ENCODE results near the gene CNTN1. TPM values are rescaled to one million over a fixed set of nuclear protein-coding genes. Genes with fewer than 3 reads are reported as not detected.

The CNTN1 gene
- total and polyA plus RNA-seq, 10 of the 15 experiments (the other 5 are each of a cell fraction or from before 2014, with no cell fraction given): 0.06 to 0.14 TPM; not detected in 8

GRCh38 chr12:40802656-40803055 is 110.4 kb downstream of the CNTN1 start (continued):
- TF ChIP-seq FOS (IDR thresholded peaks at IDR 0.05; ENCODE audit: borderline replicate concordance, extremely low read depth, insufficient read length): no peak

GRCh38 chr12:40819436-40820108 is 127.3 kb downstream of the CNTN1 start:
- H3K9me3 ChIP-seq (replicated peaks; ENCODE audit: control insufficient read depth, insufficient read depth, low read length): no peaks in the 10 kb centered on the region
- DNase-seq (ENCODE audit: low read depth, low spot score): no peak
- 32% methylated on average over 12 of the region's 12 CpGs for WGBS (ENCODE audit: insufficient coverage, insufficient replicate concordance, low lambda C conversion rate, missing lambda C conversion rate)
- H3K9ac ChIP-seq (ENCODE audit: control insufficient read depth, insufficient read depth, low read length): no peak overlapping the region
- H3K36me3 ChIP-seq (ENCODE audit: control insufficient read depth in 2 of 2, insufficient read depth in 2 of 2, low read length in 1 of 2): no peaks in the 10 kb centered on the region
- ChIA-PET SMC1A (ENCODE audit: uncharacterized antibody, unreplicated experiment) (no interaction called here), RAD21 (ENCODE audit: unreplicated experiment) (no interaction called here), CTCF (no interaction called here), POLR2A (no interaction called here)
- no peaks in the 10 kb centered on the region for H3K79me2 ChIP-seq (ENCODE audit: control insufficient read depth, insufficient read depth, low read length)
- intact Hi-C loops (cut with micrococcal nuclease; ENCODE audit: unreplicated experiment): no loop called here
- H3K4me3 ChIP-seq: no peak overlapping the region
- in situ Hi-C loops (cut with MboI): no loop called here
- no peak overlapping the region for H2AFZ ChIP-seq (ENCODE audit: control insufficient read depth, low read depth, low read length)
- no peaks in the 10 kb centered on the region for H4K20me1 ChIP-seq (ENCODE audit: control insufficient read depth, insufficient read depth)
- no peak overlapping the region for H3K27ac ChIP-seq (ENCODE audit: control insufficient read depth, insufficient read depth)
- BruUV-seq (replicated peaks): no TSS peak
- H3K27me3 ChIP-seq (replicated peaks in 1 of 2; ENCODE audit: control insufficient read depth in 2 of 2, insufficient read depth in 2 of 2, low read length in 1 of 2): no peaks in the 10 kb centered on the region
- no peak for ATAC-seq
- H3K4me2 ChIP-seq (ENCODE audit: control insufficient read depth, insufficient read depth): no peak overlapping the region
- no peak for FAIRE-seq
- H3K4me1 ChIP-seq (ENCODE audit: control insufficient read depth, insufficient read depth, low read length): no peaks in the 10 kb centered on the region
- TF ChIP-seq REST (IDR thresholded peaks at IDR 0.05; ENCODE audit: low read depth, low read length) (no peak), NFYB (IDR thresholded peaks at IDR 0.05; ENCODE audit: insufficient read depth, low read depth, low read length) (no peak), HDAC6 (IDR thresholded peaks at IDR 0.05; ENCODE audit: unreplicated experiment) (no peak), SMAD1 (IDR thresholded peaks at IDR 0.05; ENCODE audit: low read depth, partially characterized antibody) (no peak), SPI1 (IDR thresholded peaks at IDR 0.05; ENCODE audit: borderline replicate concordance, insufficient read depth, low read depth, low read length) (no peak), SP1 (IDR thresholded peaks at IDR 0.05; ENCODE audit: low read depth, low read length) (no peak), ELK1 (IDR thresholded peaks at IDR 0.05; ENCODE audit: low read depth, low read length) (no peak), TBL1XR1 (IDR thresholded peaks at IDR 0.05; ENCODE audit: low read depth, low read length) (no peak), LARP7 (IDR thresholded peaks at IDR 0.05) (no peak), ZNF592 (IDR thresholded peaks at IDR 0.05) (no peak), SUPT20H (IDR thresholded peaks at IDR 0.05; ENCODE audit: borderline replicate concordance, control insufficient read depth, low read depth, low read length) (no peak), CEBPB (IDR thresholded peaks at IDR 0.05; ENCODE audit: borderline replicate concordance in 1 of 2, low read depth in 2 of 2, low read length in 2 of 2) (no peak), IKZF2 (IDR thresholded peaks at IDR 0.05) (no peak)
